MM.1S (cell line): ENCODE results near the gene EZH2.

ENCODE experiments used
- EZH2phosphoT487 ChIP-seq: fragments of 300-600 bp; sonication (generic); IDR thresholded peaks from 2 replicates; pipeline ENCODE4 v1.6.1; 2018; ENCODE audit warnings: antibody characterized with exemption, low read length
- TF ChIP-seq, protein P1 (sequence below): fragments of 300-600 bp; sonication (generic); IDR thresholded peaks from 2 replicates; pipeline ENCODE4 v1.5.1; 2016; ENCODE audit warnings: antibody characterized with exemption, low read length, mixed read lengths

DNA sequence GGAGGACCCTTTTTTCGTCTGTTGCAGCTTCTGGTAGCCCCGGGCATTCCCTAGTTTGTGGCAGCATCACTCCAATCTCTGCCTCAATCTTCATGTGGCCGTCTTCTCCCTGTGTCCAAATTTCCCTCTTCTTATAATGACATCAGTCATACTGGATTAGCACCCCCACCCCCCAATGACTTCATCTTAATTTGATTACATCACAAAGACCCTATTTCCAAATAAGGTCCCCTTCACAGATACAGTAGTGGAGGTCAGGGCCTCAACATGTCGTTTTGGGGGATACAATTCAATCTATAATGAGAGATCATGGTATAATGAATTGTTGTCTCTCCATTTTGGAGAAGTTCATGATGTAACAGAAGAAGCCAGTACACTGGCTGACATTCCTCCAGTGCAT lies 28.1 kb upstream of the EZH2 start:
- TF ChIP-seq, protein P1, sequence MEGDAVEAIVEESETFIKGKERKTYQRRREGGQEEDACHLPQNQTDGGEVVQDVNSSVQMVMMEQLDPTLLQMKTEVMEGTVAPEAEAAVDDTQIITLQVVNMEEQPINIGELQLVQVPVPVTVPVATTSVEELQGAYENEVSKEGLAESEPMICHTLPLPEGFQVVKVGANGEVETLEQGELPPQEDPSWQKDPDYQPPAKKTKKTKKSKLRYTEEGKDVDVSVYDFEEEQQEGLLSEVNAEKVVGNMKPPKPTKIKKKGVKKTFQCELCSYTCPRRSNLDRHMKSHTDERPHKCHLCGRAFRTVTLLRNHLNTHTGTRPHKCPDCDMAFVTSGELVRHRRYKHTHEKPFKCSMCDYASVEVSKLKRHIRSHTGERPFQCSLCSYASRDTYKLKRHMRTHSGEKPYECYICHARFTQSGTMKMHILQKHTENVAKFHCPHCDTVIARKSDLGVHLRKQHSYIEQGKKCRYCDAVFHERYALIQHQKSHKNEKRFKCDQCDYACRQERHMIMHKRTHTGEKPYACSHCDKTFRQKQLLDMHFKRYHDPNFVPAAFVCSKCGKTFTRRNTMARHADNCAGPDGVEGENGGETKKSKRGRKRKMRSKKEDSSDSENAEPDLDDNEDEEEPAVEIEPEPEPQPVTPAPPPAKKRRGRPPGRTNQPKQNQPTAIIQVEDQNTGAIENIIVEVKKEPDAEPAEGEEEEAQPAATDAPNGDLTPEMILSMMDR = no peak
- no peak for TF ChIP-seq EZH2phosphoT487
